DOHH2 (cell line): Measurements from ENCODE around the gene XRCC5.
"Not testable (repeated sequence)": the region's sequence is repeated elsewhere in the genome, so short reads cannot be mapped to it uniquely, and the experiment has no call there.

Experiments used
- EZH2phosphoT487 ChIP-seq: fragments of 200-600 bp; sonication (generic); IDR thresholded peaks from 2 replicates; pipeline ENCODE4 v1.6.1; 2017; ENCODE audit warnings: borderline replicate concordance, mild to moderate bottlenecking, antibody characterized with exemption, low read length, moderate library complexity, mixed read lengths
- TF ChIP-seq, protein P1 (sequence below): fragments of 200-600 bp; sonication (generic); IDR thresholded peaks from one replicate; pipeline ENCODE4 v1.5.1; 2014; ENCODE audit warnings: antibody characterized with exemption, mild to moderate bottlenecking, low read depth, low read length; ENCODE audit not compliant: poor library complexity, severe bottlenecking

GRCh38 chr2:216080048-216080447 is 29.1 kb upstream of the XRCC5 start:
- TF ChIP-seq, protein P1, sequence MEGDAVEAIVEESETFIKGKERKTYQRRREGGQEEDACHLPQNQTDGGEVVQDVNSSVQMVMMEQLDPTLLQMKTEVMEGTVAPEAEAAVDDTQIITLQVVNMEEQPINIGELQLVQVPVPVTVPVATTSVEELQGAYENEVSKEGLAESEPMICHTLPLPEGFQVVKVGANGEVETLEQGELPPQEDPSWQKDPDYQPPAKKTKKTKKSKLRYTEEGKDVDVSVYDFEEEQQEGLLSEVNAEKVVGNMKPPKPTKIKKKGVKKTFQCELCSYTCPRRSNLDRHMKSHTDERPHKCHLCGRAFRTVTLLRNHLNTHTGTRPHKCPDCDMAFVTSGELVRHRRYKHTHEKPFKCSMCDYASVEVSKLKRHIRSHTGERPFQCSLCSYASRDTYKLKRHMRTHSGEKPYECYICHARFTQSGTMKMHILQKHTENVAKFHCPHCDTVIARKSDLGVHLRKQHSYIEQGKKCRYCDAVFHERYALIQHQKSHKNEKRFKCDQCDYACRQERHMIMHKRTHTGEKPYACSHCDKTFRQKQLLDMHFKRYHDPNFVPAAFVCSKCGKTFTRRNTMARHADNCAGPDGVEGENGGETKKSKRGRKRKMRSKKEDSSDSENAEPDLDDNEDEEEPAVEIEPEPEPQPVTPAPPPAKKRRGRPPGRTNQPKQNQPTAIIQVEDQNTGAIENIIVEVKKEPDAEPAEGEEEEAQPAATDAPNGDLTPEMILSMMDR: not testable (repeated sequence)
- TF ChIP-seq EZH2phosphoT487: not testable (repeated sequence)
